ENCODE results near the gene SCAND1.

Gene SCAND1

GRCh38 chr20:35991142-35991771, 37.0 kb upstream of the SCAND1 start:
- no peak overlapping the region for H3K4me3 ChIP-seq (ENCODE audit: low read depth, low read length)
- in situ Hi-C loops (cut with HindIII; ENCODE audit: low sequenced_read_pairs), result no loop called here
- peak; percentile 66 for TF ChIP-seq CTCF (IDR thresholded peaks at IDR 0.05; ENCODE audit: low read depth, low read length, missing control alignments)
- peak; percentile 22 for DNase-seq (ENCODE audit: low read depth)

DNA sequence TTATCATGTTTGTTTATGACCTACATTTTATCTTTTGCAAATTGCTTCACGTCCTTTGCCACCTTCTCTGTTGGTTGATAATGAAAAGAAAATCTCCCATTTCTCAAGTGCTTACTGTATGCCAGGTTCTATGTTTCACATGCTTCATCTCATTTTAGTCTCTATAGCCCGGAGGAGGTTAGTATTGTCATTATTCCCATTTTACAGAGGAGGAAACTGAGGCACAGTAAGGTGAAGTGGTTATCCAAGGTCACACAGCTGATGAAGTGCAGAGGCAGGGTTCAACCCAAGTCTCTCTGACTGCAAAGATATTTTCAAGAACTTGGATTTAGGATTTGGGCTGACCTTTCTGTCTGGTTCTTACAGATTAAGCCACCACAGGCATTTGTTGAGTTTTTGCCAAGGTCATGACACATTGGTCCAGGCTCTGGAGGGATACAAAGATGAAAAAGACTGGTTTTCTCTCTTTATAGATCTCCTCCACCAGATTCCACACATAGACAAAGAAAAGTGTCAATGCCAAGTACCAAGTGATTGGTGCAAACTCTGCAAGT, 34.7 kb upstream of the SCAND1 start:
- no peak overlapping the region for H3K4me3 ChIP-seq (ENCODE audit: low read depth, low read length)
- in situ Hi-C loops (cut with HindIII; ENCODE audit: low sequenced_read_pairs), result no loop called here
- no peak for DNase-seq (ENCODE audit: low read depth)
- TF ChIP-seq CTCF (IDR thresholded peaks at IDR 0.05; ENCODE audit: low read depth, low read length, missing control alignments), result no peak

DNA sequence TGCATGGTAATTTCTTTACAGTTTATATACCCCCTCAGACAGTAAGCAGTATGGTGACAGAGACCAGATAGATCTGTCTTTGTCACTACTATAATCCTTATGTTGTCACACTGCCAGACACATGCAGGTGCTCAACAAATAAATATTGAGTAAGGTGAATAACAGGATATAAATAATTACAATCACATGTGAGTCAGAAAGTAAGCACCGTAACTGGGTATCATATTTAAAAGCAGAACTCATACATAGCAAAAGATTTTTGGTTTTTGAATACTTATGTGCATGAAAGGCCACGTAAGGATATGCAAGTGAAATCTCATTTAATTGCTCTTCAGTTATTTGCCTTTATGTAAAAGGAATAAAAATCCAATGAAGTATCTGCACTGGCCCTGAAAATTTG, 31.5 kb upstream of the SCAND1 start:
- no peak for TF ChIP-seq CTCF (IDR thresholded peaks at IDR 0.05; ENCODE audit: low read depth, low read length, missing control alignments)
- in situ Hi-C loops (cut with HindIII; ENCODE audit: low sequenced_read_pairs), result no loop called here
- H3K4me3 ChIP-seq (ENCODE audit: low read depth, low read length), result no peak overlapping the region
- no peak for DNase-seq (ENCODE audit: low read depth)

DNA sequence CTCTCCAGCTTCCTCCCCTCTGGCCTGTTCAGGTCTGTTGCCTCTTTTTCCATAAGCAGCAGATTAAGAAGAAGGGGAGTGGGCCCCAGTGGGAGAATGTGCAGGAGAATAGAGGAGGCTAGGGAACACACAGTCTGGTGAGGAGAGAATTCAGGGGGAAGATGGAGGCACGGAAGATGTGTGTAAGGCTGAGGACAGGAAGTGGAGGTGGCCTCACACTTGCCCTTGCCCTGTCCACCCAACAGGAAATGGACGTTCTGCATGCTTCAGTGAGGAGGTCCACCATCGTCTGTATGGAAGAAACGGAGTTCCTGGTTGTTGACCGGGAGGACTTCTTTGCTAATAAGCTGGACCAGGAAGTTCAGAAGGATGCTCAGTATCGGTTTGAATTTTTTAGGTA, 30.1 kb upstream of the SCAND1 start:
- TF ChIP-seq CTCF (IDR thresholded peaks at IDR 0.05; ENCODE audit: low read depth, low read length, missing control alignments), result no peak
- in situ Hi-C loops (cut with HindIII; ENCODE audit: low sequenced_read_pairs), result loop anchor here (5.0 kb wide), 1 partner anchor 98 kb away; no protein-coding TSS in a partner anchor
- no peak for DNase-seq (ENCODE audit: low read depth)
- H3K4me3 ChIP-seq (ENCODE audit: low read depth, low read length), result no peak overlapping the region

GRCh38 chr20:35981969-35982368, 27.7 kb upstream of the SCAND1 start:
- no peak overlapping the region for H3K4me3 ChIP-seq (ENCODE audit: low read depth, low read length)
- in situ Hi-C loops (cut with HindIII; ENCODE audit: low sequenced_read_pairs), result loop anchor here (5.0 kb wide), 1 partner anchor 100 kb away; no protein-coding TSS in a partner anchor
- no peak for TF ChIP-seq CTCF (IDR thresholded peaks at IDR 0.05; ENCODE audit: low read depth, low read length, missing control alignments)
- no peak for DNase-seq (ENCODE audit: low read depth)

DNA sequence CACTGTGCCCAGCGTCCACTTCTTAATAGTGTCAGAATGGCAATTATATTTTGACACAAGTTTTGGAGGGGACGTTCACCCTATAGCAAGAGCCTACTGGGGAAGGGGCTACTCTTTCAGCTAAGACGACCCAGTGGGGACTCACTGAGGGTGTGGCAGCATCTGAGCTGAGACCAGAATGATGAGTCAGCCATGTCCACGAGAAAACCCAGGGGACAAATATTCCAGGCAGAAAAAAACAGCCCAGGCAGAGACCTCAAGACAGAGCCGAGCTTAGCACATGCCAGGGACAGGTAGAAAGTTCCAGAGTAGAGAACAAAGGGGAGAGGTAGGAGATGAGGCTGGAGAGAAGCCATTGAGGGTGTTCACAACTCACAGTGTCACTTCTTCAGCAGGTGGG, 25.2 kb upstream of the SCAND1 start:
- H3K4me3 ChIP-seq (ENCODE audit: low read depth, low read length), result no peak overlapping the region
- no peak for DNase-seq (ENCODE audit: low read depth)
- in situ Hi-C loops (cut with HindIII; ENCODE audit: low sequenced_read_pairs), result loop anchor here (5.0 kb wide), 1 partner anchor 48 kb away; no protein-coding TSS in a partner anchor
- no peak for TF ChIP-seq CTCF (IDR thresholded peaks at IDR 0.05; ENCODE audit: low read depth, low read length, missing control alignments)
